HG02678 (cell line): ENCODE data around the gene CCNI.
A peak's percentile ranks its signal among the peaks of the same experiment; 100 is the strongest.
"Not testable (repeated sequence)": the region's sequence is repeated elsewhere in the genome, so short reads cannot be mapped to it uniquely, and the experiment has no call there.

Experiments
- ATAC-seq: cut with Tn5 transposase; IDR thresholded peaks from one replicate; pipeline ENCODE4 v1.9.1; 2021; ENCODE audit warnings: mild to moderate bottlenecking, moderate library complexity; ENCODE audit not compliant: unreplicated experiment

The CCNI gene

DNA sequence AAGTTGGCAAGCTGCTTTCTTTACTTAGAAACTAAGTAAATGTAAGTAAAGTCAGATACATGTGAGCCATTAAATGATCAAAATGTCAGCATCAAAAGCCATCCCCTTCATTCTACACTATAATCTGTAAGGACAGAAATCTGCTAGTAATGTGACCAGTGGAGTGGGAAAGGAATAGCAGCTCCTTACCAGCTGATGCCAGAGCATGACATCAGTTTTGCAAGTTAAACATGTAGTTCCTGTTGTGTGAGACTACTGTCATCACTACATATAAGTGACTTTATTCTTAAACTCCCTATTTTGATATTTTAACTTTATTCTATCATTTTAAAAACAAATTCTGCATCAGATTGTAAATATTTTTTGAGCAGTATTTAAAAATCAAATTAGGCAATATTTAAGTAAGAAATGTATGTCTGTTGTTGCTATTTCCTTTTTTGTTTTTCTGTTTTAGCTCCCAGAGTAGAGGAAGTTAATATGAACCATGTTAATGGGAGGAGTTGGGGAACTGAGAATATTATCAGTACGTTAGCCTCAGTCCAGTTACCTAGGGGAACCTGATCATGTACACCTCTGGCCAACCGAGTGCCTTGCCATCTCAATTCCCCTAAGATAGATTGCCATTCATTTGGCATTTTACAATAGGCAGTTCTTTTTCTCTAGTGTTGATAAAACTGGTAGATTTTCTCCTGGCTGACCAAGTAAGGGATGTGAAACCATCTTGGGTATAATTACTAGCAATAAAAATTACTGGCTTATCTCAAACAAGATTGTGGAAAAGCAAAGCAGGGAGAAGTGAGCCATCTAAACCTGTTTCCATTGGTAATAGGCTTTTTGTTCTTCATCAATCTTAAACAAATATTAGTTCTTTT, 34.7 kb downstream of the CCNI start:
- no peak for ATAC-seq

DNA sequence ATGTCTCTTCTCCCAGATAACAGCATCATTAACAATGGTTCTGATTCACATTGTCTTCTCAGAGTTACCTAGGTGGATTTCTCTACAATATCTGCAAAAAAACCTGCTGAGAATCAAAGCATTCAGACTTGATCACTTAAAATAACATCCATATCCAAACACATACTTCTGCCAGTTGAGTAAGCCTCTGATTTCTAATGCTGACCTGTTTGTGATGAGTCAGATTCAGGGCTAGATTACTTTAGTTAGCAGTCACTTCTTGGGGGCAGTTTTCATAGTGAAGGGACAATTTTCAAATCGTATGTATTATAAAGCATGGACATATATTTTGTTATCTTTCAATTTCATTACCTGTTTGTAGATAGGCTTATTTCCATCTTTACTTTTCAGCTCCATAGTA, 35.5 kb downstream of the CCNI start:
- ATAC-seq = no peak

- ATAC-seq = no peak
These were observed 36.0 kb downstream of the CCNI start for GRCh38 chr4:77039796-77040195.

DNA sequence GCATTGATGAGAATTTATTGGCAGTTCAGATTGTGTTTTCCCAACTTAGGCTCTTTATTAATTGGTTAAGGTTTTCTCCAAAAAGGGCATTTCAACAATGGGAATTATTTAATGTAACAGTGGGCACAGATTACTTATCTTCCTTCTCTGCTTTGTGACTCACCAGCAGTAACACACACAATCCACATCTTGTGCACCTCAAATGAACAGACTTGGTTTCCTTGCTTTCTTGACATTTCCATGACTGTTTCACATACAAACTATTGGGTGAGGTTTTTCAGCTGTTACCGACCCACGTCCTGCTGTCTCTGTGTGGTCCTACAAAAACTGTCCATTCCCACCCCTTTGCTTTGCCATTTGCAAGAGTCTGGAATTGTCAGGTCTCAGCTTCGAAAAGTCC, 38.1 kb downstream of the CCNI start:
- no peak for ATAC-seq

DNA sequence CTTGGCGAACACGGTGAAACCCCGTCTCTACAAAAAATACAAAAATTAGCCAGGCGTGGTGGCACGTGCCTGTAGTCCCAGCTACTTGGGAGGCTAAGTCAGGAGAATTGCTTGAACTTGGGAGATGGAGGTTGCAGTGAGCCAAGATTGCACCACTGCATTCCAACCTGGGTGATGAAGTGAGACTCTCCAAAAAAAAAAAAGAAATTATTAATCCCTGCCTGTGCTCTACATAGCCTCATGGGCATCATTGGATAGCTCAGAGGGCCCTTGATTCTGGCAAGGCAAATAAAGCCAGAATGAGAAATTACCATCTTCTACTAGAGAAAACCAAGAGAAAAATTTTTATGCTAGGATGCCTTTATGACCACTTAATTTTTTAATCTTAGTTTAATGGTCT, 38.6 kb downstream of the CCNI start:
- ATAC-seq = not testable (repeated sequence)

DNA sequence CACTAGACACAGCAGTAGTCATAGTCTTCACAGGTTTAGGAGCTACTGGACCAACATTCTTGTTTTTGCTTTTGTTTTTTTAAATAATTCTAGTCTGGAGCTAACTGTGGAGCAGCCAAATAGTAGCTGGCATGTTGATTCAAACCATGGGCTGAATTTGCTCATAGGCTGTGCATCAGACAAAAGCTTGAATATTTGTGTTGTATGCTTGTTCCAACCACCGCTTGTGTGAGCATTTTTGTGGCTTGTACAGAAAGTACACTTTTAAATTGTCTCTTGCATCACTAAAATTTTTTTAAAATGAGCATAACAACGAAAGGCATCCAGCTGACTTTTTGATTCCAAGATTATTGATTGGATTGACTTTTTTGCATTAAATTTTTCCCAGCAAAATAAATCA, 39.6 kb downstream of the CCNI start:
- no peak for ATAC-seq

DNA sequence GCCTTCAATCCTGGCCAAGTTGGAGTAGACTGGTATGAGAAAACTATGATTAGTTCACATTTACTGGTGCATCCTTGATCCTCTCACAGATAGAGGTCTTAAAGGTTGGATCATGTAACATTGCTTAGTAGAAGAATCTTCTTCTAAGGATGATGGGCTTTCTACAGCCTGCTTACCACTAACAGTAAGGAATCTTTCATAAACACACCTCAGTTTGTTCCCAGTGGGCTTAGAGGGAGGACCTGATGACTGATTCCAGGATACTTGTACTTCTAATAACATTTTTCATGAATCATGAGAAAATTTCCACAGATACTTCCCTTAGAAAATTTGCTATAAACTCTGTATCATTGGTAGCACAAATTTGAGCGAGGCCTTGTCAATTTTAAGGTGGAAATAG, 40.6 kb downstream of the CCNI start:
- no peak for ATAC-seq

DNA sequence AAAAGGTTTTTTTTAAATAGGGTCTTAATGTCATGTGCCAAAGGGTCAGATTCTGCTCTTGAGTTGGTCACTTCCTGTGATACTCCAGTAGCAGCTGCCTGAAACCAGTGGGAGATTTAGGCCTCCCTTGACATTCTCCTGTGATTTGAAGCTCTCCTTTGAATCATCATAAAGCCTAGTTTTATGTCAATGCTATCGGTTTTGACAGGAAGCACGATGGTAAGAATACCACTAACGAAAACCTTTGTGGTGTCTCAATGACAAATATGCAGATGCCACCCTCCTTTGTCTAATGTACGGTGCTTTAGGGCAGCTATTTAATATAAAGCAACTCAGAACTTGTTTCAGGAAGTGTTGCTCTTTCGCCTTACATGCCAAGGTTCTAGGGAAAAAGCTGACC, 44.2 kb downstream of the CCNI start:
- ATAC-seq = no peak

- ATAC-seq = not testable (repeated sequence)
These were observed 46.0 kb downstream of the CCNI start for GRCh38 chr4:77029757-77030156.

GRCh38 chr4:77028246-77028645, 47.5 kb downstream of the CCNI start:
- no peak for ATAC-seq

DNA sequence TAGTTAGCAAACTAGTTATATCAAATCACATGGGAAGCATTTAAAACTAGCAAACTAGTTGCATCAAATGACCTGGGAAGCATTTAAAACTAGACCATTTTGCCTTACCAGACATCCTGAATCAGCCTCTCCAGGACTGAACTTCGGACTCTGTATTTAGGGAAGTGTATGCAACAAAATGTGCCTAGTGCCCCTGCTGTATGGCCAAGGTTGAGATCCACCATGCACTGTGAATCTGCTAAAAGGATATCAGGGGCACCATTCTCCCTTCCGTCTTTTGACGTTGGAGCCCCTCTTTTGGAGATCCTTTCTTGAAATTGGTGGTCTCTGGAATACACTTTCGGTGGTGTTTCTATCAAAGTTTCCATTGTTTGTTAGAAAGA, 49.5 kb downstream of the CCNI start:
- no peak for ATAC-seq

DNA sequence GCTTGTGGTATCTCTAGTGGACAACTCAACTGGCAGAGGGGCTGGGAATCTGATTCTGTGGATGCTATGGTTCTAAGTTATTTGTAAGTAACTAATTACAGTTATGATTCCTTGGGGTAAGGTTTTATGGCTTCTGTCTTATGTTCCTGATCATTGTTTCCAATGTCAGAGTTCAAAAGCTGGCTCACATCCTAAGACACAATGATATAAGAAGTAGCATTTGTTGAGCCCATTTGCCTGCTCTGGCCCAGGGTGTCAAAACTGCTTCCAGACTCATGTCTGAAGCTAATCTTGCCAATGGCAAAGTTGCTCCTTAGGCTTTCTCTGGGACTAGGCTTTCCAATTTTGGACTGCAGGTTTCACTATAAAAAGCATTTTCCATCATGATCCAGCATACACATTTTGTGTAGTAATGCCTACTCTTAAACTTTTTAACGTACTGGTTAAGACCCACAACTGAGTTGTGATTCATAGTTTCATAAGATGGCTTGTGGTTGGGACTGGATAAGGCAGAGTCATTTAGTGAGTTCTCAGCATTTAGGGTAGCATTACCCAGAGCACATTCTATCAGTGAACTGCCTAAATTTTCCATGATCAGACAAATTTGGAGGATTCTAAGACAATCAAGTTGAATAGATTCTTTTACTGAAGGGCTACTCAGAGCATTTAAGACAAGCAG, 50.0 kb downstream of the CCNI start:
- ATAC-seq = peak; percentile 75

GRCh38 chr4:77023920-77024319, 51.9 kb downstream of the CCNI start:
- no peak for ATAC-seq

DNA sequence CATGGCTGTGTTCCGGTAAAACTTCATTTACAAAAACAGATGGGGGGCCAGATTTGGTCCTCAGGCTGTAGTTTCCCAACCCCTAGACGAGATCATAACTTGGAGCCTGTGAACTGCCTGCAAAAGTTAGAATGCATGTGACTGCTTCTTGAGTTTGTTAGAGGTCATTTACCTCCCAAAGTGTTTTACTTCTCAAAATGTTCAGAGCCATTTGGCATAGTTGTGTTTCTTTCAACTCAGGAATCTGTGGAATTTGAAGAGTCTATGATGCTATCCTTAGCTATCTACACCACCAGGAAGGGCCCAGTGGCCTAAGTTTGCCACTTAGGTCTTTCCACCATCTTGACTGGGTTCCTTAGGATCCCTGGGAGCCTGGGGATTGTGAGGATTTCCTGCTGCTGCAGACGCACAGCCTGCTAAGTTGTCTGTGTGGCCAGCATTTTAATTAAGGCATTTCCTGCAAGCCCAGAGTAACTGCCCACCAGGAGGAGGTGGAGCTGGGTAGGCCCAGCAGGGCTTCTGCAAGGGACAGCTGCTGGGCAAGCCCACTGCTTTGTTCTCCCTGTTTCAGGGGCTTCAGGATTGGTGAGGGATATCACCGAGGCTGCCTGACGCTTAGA, 53.1 kb downstream of the CCNI start:
- ATAC-seq = no peak

- ATAC-seq = no peak
These were observed 54.1 kb downstream of the CCNI start for GRCh38 chr4:77021614-77022089.

GRCh38 chr4:77020017-77020416, 55.8 kb downstream of the CCNI start:
- ATAC-seq = no peak

DNA sequence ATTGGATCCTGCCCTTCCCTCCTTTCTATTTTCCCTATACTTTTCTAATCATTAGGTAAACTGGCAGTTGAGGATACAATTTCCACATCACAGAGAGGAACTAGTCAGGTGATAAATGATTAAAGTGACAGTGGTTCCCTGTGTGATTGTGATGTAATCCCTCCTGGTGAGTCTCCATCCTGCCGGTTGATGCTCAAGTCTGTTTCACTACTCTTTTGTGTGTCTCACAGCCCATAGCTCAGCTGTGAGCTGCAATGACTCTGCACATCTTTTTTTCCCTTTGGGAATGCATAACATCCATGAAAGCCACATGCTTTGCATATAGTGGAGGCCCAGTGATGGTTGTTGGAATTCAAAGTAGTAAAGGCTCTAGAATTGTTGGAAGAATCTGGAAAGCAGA, 60.4 kb downstream of the CCNI start:
- ATAC-seq = no peak

- ATAC-seq = no peak
These were observed 61.5 kb downstream of the CCNI start for GRCh38 chr4:77014256-77014655.

DNA sequence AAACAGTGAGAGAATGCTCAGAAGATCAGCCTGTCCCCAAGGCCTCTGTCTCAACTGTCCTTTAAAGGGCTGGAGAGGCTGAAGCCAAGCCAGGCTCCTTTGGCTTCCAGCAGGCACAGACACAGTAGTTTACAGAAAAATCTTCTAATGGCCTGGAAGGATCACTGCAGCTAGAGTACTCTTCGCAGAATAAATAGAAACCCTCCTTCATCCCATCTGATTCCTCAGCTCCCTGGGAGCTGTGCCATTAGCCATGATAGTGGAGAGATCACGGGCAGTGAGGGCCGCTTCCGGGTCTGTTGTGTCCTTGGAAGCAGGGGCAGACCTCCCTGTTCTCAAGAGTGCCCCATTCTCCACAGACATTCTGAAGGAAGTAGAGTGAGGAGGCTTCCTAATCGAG, 63.1 kb downstream of the CCNI start:
- no peak for ATAC-seq

DNA sequence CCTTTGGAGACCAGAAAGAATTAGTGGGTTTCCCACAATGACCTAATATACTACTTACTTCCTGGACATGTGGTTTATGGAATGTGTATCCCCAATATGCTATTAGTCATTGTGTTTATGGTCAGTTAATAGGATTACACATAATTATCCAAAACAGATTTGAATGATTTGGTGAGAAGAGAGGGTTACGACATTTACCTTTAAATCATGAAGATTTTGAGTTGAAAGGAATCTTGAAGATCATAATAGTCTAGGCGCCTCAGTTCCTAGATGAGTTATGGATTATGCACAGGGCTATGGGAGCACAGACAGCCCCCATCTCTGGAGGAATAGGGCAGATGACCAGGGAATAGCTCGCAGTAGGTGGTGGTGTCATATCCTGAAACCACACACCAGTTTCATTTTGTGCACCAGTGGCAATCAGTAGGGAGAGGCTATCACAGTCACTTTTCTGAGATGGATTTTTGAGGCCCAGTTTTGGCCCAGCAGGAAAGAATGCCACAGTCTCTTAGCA, 64.9 kb downstream of the CCNI start:
- ATAC-seq = no peak

DNA sequence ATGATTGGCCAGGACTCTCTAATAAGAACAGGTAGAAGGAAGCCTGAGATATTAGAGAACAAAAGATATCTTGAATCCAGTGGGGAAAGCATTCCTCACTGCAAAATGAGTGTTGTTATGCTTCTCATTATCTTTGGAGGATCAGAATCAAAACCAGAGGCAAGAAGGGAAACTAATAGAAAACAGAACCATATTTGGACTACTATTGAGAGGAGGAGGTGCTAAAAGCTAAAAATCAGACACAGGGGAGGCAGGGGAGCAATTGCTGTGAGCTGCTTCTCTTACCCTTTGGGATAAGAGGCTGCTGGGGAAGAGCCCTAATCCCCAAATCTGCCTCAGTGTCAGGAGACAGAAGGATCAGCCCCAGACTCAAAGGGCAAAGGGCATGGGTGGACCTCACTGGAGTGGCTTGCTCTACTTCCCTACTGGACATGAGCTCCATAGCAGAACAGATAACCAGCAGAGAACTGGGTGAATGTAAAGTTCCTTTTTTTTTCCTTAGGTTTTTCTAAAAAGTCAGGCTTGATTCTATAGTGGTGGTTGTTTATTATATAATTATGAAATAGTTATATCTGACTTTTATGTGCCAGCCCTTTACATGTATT, 66.2 kb downstream of the CCNI start:
- no peak for ATAC-seq
